NCI-H2029 treated with DMSO at 0.1 percent for 48 hours (cell line): ENCODE data around the gene LYPD8.

ENCODE experiments used
- DNase-seq: peaks from one replicate; lab custom pipeline; 2025; lab: John Stamatoyannopoulos, UW

The LYPD8 gene

GRCh38 chr1:248699099-248699498, 56.5 kb downstream of the LYPD8 start:
- DNase-seq = no peak

GRCh38 chr1:248697907-248698306, 57.7 kb downstream of the LYPD8 start:
- DNase-seq = no peak

- no peak for DNase-seq
Observed at GRCh38 chr1:248696774-248697173, 58.8 kb downstream of the LYPD8 start.

- no peak for DNase-seq
Observed at GRCh38 chr1:248696261-248696660, 59.3 kb downstream of the LYPD8 start.

GRCh38 chr1:248695451-248696132, 60.0 kb downstream of the LYPD8 start:
- DNase-seq = no peak

GRCh38 chr1:248691567-248692155, 63.9 kb downstream of the LYPD8 start:
- no peak for DNase-seq
